ENCODE data around the gene ITSN1.
"Not testable (repeated sequence)": the region's sequence is repeated elsewhere in the genome, so short reads cannot be mapped to it uniquely, and the experiment has no call there.

ITSN1 gene

DNA sequence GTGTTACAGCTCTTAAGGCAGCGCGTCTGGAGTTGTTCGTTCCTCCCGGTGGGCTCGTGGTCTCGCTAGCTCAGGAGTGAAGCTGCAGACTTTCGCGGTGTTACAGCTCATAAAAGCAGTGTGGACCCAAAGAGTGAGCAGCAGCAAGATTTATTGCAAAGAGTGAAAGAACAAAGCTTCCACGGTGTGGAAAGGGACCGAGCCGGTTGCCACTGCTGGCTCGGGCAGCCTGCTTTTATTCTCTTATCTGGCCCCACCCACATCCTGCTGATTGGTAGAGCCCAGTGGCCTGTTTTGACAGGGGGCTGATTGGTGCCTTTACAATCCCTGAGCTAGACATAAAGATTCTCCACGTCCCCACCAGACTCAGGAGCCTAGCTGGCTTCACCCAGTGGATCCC, 225.6 kb downstream of the ITSN1 start:
- DNase-seq: not testable (repeated sequence)

DNA sequence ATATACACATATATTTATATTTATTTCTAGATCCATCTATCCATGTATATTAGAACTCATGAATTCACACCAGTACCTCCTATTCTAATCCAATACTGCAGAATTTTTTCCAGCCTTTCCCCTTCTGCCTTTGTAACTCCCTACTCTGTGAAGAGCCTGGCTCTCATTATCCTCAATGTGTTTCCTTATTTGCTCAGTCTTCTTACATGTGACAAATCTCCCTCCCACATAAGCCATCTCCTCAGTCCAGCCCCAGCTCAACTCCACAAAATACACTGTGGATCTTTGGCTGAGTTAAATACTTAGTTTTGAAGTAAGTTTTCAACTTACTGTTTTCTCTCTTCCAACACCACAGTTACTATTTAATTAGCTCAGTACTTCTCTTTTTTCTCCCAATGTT, 227.6 kb downstream of the ITSN1 start:
- no peak for DNase-seq

DNA sequence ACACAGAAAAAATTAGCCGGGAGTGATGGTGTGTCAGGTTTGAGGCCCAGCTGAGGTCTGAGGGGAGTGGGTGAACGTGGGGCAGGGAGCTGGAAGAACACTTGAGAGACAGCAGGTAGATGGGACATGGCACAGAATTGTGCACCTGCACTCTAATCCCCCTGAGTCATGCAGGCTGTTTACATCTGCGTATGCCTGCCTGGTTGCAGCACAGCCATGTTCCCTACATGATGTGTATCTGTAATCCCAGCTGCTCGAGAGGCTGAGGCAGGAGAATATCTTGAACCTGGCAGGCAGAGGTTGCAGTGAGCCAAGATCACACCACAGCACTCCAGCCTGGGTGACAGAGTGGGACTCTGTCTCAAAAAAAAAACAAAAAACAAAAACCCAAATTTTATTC, 228.5 kb downstream of the ITSN1 start:
- DNase-seq: no peak

DNA sequence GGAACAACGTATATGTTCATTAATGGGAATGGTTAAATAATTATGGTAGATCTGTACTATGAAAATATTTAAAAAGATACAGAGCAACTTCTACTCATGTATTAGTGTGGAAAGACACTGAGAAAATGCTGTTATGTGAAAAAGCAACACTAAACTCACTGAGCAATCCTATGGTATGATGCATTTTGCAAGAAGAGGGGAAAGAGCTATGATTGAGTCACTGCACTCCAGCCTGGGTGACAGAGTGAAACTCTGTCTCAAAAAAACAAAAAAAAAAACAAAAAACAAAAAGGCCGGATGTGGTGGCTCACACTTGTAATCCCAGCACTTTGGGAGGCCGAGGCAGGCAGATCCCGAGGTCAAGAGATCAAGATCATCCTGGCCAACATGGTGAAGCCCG, 228.9 kb downstream of the ITSN1 start:
- no peak for DNase-seq

DNA sequence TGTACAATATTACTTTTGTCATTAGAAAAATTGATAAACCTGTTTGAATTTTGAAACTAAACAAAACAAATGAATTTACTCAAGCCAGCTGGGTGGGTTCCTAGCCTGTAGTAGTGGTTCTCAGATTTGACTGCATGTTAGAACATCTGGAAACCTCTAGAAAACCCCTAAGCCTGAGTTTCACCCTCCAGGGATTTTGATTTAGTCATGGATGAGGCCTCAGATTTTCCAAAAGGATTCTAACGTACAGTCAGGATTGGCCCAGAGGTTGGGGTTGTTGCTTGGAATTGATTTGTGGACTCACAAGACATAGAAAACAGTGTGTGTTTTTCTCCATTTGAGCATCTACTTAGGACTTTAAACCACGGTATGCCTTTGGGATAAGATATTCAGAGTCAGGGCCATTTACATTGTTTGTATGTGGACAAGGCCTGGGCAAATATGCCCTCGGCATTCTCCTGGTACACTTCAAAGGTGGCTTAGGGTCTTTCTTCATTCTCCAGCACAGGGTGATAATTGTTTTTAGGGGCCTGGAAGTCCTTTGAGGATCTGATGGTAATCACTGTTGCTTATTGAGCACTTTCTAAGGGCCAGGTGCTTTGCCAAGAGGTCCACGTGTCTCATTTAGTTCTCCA, 230.7 kb downstream of the ITSN1 start:
- DNase-seq: no peak

DNA sequence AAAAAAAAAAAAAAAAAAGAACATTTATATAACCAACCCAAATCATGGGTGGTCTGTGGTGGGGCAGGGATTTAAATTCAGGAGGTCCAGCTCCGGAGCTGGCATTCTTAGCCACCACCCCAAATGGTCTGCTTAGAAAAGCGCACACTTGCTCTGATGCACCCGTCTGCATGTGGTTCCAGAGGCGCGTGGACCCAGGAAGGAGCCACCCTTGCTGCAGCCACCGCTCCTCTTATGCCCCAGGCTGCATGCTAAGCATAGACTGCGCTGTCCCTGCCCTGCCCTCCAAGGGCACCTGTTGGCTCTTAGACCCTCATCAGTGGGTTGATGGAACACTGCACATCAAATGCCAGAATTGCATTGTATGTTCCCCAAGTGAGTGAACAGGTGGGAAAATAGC, 231.9 kb downstream of the ITSN1 start:
- DNase-seq: no peak

DNA sequence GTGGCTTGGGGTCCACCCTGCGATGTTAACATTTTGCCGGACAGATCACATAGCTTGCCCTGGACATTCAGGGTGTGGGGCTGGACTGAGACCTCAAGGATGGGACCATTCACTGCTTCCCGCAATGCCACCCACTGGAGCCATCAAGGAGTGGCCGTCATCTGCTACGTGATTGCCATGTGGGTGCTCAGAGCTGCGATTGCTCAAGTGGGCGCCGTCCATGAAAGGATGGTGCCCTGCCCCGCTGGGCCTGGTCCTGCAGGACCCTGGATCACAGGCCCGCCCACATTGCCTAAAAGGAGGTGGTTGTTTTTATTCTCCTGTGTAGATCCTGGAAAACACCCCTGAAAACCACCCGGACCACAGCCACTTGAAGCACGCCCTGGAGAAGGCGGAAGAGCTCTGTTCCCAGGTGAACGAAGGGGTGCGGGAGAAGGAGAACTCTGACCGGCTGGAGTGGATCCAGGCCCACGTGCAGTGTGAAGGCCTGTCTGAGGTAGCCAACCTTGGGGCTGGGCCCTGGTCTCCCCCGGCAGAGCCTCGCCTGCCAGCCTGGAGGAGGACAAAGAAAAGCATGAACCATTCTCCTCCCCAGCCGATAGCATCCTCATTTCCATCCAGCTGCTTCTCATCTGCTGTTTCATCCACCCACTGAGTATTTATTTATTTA, 232.9 kb downstream of the ITSN1 start:
- DNase-seq: no peak

DNA sequence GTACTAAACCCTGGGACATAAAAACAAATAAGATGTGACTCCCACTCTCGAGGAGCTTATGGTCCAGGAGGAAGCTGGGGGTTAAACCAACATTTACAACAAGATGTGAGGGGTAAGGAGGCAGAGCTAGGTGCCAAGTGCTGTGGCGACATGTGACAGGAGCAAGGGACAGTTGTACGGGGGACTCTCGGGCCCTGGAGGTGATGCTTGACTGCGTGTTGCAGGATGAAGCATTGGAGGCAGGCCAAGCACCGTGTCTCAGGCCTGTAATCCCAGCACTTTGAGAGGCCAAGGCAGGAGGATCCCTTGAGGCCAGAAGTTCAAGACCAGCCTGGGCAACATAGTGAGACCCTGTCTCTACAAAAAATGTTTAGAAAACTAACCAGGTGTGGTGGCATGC, 236.5 kb downstream of the ITSN1 start:
- DNase-seq: no peak

DNA sequence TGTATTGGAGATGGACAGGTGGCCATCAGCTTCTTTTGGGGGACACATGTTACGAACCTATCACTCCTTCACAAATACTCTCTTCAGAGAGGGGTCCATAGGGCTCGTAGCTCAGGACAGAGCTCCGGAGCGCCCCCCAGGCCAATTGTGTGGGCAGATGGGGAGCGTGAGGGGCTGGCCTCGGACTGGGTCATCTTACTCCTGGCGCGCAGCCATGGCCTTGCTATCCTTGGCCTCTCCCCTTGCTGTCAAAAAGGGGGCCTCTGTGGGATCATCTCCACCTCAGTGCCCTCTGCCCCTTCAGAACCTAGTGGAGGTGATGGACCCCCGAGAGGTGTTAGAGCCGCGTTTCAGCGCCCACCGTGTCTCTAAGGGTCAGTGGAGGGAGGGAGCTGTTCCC, 238.3 kb downstream of the ITSN1 start:
- no peak for DNase-seq

DNA sequence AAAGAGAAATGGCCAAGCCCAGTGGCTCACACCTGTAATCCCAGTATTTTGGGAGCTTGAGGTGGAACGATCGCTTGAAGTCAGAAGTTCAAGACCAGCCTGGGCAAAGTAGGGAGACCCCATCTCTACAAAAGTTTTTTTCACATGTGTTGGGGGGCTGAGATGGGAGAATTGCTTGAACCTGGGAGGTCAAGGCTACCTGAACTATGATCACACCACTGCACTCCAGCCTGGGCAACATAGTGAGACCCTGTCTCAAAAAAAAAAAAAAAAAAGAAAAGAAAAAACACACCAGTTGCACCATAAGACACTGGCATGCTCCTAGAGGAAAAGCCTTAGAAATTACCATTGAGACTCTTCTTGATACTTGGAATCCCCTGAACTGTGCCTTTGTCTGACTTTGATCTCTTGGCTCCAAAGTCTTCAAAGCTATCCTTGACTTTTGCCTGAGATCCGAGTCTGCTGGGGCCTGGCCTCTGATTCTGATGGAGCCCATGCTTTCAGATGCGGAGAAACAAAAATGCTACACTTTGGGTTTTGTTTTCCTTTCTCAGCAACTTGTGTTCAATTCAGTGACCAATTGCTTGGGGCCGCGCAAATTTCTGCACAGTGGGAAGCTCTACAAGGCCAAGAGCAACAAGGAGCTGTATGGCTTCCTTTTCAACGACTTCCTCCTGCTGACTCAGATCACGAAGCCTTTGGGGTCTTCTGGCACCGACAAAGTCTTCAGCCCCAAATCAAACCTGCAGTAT, 239.6 kb downstream of the ITSN1 start:
- DNase-seq: no peak

DNA sequence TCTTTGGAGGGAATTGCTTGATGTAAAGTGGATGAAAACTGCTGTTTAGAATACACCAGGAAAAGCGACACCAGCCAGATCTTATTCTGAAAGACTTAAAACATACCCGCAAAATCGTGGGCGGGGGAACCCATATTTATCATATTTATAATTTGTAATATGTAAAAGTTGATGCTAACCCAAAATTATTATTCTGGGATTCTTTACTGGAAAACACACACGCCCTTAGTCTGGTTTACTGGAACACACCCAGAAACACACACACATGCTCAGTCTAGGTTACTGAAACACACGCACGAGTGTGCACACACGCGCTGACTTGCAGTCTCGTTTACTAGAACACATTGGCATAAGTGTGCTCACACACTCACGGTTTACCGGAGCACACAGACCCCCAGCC, 240.8 kb downstream of the ITSN1 start:
- DNase-seq: no peak

DNA sequence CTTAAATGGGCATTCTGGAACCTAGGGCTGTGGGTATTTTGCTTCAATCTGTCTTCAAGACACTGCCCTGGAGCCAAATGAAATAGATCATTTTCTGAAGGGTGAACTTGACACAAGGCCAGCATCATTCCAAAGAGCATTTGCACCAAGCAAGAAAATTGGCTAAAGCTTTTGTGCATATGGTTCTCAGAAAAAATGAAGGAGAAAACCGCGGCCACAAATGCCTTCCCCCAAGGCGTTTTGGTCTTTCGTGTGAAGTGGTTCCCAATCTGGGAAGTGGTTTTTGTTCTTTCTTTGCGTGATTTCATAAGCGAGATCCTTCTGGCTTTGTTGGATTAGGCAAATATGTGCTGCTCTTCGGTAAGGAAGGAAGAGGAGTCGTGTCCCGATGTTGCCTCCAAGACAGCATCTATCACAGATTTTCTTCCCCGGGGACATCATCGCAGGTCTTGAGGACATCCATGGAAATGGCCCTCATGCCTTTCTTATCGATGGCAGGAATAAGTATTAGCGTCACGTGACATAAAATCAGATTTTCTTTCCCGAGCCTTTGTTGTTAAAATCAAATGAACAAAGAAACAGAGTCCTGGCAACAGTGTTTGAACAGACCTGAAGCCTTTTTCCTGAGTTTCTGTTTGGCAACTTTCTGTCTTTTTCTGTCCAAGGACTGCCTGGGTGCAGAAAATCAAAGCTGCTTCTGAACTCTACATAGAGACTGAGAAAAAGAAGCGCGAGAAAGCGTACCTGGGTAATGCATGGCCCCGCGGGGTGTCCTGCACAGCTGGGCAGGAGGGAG, 242.3 kb downstream of the ITSN1 start:
- peak; percentile 47 for DNase-seq

DNA sequence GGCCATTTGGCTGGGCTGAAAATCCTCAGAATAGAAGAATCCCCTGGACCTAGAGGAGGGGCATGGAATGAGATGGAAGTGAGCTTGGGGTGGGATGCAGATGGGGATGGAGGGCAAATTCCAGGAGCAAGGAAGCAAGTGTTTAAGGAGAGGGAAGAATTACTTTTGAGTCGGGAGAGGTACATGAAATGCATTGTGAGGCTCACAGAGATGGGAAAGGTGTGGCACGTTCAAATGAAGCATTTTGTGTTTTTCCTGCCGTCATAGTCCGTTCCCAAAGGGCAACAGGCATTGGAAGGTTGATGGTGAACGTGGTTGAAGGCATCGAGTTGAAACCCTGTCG, 242.8 kb downstream of the ITSN1 start:
- no peak for DNase-seq

DNA sequence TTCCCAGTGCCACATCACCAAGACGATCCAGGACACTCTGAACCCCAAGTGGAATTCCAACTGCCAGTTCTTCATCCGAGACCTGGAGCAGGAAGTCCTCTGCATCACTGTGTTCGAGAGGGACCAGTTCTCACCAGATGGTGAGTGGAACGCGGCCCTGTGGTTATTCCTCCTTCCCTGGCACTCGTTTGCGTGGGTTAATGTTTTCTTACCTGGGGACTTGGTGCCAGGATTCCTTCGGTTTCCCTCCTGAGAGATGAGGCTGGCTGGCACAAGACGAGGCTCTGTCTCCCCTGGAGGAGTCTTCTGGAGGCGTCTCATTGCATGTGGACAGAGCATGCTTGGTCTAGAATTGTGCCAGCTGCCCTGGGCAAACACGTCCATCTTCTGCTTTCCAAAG, 244.0 kb downstream of the ITSN1 start:
- no peak for DNase-seq

DNA sequence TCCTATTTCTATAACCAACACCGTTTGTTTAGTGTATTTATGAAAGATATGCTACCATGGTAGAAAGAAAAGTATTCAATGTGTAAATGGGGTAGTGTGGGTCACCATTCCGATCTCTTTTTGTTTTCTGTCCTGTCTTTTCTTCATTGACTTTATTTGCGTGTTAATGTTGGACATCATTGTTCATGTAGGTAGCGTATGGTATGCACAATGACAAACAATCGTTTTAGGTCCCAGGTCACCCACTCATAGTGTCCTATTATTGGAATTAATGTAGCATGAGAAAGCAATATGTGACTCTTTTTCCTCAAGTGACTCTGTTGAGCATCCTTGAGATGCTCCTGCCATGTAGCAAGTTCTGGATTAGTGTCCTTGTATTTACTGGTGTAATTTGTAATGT, 247.9 kb downstream of the ITSN1 start:
- no peak for DNase-seq

DNA sequence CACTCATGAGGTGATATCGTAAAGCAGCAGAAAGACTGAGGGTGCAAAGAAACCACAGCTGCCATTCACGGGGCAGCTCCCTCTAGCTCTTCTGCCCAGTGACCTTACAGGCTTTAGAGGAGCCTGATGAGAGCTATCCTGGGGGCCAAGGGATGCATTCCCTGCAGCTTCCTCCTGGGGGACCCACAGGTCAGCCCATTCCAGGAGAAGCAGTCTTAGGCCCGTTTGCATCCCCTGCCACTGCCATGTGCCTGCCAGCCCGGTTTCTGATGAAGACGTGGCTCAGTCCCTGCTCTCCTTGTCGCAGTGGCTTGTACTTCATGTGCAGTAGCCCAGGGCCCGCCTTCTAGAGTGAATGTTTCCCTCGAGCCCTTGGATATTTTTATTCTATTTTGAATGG, 250.6 kb downstream of the ITSN1 start:
- DNase-seq: no peak

DNA sequence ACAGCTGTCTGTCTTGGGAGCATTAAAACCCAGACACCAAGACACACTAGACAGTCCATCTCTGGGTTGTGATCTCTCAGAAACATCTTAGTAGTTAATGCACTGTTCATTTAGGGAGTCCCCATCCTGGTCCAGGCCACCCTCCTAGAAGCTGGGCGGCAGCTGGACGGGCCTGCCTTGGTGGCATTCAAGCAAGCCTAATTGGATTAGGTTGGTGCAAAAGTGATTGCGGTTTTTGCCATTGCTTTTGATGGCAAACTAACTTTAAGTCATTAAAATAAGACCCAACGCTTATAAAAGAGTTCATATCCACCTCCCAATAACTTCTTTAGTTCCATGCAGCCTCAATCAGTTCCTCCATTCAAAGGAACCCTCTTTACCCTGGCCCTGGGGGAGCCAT, 251.6 kb downstream of the ITSN1 start:
- DNase-seq: no peak

DNA sequence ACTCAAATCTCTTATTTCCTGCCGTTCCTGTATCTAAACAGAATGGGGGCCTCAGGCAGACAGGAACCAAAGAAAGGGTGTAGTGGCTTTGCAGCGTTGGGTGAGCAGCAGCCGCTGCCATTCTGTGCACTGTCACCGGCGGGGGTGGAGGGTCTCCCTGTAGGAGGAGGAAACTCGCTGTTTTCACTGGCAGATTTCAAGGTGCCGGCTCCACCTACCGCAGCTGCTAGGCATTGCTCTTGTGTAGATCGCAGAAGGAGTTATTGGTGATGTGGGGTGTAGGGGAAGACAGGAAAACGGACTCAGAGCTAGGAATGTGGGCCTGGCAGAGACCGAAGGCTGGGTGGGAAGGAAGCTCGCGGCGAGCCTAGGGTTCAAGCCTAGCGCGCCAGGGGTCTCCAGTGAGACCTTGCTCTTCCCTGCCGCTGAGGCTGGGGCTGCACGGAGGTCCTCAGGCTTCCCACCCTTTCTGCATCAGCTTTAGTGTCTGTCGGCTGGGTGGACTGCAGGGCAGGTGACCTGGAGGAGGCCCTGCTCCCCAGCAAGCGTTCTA, 252.5 kb downstream of the ITSN1 start:
- DNase-seq: no peak

DNA sequence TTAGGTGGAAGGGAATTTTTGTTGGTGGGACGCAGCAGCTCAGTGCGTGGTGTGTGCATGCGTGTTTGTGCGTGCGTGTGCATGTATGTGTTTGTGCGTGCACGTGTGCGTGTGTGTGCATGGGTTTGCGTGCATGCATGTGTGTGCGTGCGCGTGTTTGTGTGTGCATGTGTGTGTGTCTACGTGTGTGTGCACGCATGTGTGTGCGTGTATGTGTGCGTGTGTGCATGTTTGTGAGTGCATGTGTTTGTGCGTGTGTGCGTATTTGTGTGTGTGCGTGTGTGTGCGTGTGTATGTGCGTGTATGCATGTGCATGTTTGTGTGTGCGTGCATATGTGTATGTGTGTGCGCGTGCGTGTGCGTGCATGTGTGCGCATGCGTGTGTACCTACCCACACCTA, 253.1 kb downstream of the ITSN1 start:
- DNase-seq: no peak

DNA sequence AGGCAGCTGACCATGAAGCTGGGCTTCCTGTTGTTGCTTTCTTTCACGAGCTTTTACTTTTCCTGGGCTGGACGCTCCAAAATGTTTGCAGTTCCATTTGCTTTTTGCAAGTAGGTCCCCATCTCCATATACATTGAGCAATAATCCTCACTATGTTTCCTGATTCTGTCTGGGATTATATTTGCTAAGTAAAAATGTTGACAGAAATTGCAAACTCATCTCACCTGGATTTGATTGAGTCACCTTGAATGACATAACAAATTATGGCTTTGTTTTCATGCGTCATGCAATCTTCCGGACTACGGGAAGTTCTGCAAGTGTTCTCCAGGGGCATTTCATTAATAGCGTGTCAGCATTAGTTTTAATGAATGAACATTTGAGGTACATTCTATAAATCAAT, 254.4 kb downstream of the ITSN1 start:
- no peak for DNase-seq

DNA sequence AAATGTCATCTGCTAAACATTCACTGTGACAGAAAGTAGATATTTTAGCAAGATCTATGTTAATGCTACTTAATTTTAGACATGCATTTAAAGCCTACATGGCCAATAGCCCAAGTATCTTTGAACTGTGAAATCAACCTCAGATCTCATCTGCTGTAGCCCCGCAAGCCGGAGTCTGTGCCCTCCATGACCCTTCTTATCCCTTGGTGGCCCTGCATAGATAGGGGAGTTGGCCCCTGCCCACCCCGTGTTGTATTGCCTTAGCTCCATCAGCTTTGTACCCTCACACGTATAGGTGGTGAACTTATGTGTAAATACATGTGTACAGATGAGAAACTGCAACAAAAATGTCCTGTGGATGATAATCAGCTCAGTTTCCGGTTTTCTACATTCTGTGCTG, 254.8 kb downstream of the ITSN1 start:
- no peak for DNase-seq

DNA sequence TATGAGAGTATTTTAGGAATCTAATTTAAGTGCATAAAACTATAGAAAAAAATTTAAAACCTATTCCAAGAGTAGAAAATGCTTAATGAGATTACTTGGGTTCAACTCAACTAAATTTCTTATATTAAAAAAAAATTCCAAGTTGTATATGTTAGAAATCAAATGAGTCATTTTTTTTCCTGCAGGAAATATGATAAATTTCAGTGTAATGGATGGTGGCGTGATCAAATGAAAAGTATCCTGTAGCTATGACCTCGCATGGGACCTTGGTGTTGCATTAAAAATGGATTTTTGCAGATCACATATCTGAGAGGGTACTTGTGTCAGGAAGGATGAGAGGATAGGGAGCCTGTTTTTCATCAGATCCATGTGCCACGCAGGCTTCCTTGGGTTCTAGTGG, 255.4 kb downstream of the ITSN1 start:
- DNase-seq: no peak

DNA sequence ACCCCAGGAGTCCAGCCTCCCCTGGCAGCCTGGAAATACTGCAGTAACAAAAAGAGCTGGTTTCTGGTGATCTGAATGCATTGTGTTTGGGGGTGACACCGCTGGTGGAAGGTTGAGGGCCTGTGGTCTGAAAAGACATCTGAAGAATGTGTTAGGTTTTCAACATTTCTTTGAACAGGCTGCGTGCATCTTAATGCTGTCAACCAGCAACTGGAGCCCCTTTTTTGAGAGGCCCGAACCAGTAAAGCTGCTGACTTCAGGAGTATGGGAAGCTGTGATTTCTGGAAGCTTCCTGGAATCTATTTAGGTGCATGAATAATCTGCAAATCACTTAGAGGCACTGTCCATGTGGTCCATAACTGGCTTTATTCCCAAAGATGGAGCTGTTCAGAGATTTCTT, 256.3 kb downstream of the ITSN1 start:
- no peak for DNase-seq
